Measurements from ENCODE around the gene ZNF778.

Gene ZNF778

DNA sequence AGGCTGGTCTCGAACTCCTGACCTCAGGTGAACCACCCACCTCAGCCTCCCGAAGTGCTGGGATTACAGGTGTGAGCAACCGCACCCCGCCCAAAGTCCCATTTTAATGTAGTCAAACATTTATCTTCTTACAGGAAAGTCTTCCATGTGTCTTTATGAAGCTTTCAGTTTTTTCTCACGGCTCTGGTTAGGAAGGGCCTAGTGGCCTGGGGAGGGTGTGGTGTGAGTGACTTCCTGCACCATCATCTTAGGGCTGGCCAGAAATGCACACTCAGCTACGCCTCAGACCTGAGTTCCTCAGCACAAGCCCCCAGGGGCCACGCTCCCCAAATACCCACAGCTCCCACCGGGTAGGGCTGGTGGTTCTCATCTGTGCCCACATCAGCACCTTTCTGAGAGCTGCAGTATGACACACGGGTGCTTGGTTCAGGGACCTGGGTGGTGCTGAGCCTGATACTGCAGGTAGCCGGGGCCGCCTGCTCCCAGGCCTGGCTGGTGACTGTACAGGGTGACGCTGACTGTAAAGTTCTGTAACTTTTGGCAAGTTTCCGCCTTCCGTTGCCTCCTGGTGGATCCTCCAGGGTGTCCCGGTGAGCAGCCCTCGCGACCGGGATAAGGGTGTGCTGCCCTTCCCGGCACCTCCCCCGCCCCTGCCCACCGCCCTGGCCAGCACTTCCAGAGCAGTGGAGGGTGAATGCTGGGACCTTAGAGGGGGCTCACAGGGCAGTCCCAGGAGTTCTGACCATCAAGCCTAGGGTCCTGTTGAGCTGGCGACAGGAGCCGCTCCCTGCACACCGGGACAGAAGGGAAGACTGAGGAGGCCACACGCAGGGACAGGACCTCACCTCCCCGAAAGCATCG is 52.5 kb downstream of the ZNF778 start:
- intact Hi-C loops (cut with DNase I): no loop called here
- peak in 3 of 10 donors; percentile 21 to 61 (median 49) for DNase-seq

DNA sequence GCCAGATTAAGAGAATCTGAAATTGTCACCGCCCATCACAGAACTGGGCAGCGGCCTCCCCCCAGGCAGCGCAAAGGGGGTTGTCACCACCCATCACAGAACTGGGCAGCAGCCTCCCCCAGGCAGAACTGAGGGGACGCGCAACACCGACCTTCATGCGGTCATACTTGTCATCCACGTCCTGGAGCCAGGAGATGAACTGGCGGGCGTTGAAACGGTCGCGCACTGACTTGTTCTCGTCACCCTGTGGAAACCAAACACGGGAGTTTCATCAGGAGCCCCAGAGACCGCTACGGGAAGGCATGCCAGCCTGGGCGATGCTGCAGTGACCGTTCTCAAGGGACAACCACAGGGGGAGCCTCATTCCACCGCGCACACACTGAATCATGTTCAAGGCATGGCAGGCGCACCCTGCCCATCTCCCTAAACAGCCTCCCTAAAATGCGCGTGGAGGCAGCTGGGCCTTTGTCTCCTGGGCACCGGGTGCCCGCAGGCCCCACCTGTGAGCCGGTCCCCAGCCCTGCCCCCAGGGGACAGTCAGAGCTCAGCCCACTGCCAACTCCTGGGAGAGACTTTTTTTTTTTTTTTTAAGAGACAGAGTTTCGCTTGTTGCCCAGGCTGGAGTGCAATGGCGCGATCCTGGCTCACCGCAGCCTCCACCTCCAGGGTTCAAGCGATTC is 53.3 kb downstream of the ZNF778 start:
- intact Hi-C loops (cut with DNase I): no loop called here
- peak in 3 of 10 donors; percentile 12 to 70 (median 66) for DNase-seq

DNA sequence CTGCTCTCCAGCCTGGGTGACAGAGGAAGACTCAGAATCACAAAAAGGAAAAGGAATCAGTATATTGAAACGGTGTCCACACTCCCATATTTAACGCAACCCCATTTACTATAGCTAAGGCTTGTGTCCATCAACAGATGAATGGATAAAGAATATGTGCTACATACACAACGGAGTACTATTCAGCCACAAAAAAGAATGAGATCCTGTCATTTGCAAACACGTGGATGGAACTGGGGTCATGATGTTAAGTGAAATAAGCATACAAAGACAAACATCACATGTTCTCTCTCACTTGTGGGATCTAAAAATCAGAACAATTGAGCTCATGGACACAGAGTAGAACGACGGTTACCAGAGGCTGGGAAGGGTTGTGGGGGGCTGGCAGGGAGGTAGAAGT is 55.1 kb downstream of the ZNF778 start:
- DNase-seq: no peak
- intact Hi-C loops (cut with DNase I): no loop called here

DNA sequence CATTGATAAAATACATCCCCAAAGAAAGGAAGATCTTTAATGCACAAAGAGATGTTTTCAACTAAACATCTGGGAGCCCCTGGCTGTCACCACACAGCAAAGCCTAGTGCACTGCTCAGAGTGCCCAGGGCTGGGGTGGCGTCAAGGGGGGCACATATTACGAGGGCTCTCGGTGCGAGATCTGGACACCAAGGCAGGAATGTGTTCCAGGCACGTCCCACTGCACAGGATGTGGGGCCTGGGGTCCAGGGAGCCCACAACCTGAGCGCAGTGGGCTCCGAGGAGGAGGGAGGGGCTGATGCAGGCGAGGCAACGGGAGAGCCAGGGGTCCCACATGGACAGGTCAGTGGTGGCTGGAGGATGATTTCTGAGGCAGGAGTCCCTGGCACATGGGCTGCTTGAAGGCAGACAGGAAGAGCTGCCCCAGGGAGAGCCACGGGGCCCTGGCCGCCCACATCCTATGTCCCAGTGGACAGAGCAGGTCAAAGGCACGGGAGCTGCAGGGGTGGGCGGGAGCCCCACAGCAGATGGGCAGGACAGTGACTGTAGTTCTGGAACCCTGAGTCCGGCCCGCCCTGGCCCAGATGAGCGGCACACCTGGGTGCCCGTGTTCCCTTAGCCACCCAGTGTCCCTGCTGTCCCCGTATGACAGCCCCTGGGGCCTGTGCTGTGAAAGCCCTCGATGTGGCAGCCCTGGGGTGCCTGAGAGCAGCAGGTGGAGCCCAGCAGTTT is 56.4 kb downstream of the ZNF778 start:
- DNase-seq: peak in 1 of 10 donors; percentile 62

DNA sequence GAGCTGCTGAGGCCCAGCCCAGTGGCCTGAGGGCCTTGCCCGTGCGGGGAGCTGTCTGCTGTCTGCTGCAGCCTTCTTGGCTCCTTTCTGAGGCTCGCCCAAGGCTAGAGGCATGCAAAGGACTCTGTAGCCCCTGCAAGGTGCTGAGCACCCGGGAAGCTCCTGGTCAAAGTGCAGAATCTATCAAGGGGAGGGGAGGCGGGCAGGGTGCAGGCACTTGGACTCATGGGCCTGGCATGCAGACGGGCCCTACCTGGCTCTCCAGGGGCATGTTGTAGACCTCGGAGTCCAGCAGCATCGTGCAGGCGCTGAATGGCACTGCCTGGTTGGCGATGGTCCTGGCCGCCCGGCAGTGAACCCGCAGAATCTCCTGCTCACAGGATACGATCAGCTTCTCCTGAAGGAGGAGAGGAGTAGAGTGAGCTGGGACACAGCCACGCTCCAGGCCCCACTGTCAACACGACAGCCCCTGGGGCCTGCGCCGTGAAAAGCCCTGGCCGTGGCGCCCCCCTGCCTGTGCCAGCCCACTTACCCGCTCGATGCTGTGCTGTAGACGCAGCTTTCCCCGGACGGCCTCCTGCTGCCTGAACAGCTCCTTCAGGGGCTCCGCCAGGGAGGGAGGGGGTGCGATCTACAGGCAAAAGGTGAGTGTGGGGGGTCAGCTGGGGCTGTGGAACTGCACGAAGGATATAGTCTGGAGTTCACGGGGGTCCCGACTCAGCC is 57.2 kb downstream of the ZNF778 start:
- intact Hi-C loops (cut with DNase I): no loop called here
- DNase-seq: peak in 2 of 10 donors; percentile 9 to 76

More for the DNA sequence above, 56.4 kb downstream of the ZNF778 start:
- intact Hi-C loops (cut with DNase I): no loop called here

DNA sequence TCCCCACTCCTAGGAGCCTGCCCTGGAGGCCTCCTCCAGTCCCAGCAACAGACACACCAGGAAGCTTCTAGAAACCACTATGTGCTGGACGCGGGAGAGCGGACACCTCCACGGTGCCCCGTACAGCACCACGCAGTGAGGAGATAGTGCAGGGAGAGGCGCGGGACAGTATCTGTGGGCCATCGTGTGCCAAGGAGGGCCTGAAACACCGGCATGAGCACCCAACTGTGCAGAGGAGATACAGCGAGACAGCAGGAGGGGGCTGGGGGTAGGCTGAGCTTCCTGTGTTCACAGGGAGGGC is 57.7 kb downstream of the ZNF778 start:
- peak in 1 of 10 donors; percentile 67 for DNase-seq
- intact Hi-C loops (cut with DNase I): no loop called here

DNA sequence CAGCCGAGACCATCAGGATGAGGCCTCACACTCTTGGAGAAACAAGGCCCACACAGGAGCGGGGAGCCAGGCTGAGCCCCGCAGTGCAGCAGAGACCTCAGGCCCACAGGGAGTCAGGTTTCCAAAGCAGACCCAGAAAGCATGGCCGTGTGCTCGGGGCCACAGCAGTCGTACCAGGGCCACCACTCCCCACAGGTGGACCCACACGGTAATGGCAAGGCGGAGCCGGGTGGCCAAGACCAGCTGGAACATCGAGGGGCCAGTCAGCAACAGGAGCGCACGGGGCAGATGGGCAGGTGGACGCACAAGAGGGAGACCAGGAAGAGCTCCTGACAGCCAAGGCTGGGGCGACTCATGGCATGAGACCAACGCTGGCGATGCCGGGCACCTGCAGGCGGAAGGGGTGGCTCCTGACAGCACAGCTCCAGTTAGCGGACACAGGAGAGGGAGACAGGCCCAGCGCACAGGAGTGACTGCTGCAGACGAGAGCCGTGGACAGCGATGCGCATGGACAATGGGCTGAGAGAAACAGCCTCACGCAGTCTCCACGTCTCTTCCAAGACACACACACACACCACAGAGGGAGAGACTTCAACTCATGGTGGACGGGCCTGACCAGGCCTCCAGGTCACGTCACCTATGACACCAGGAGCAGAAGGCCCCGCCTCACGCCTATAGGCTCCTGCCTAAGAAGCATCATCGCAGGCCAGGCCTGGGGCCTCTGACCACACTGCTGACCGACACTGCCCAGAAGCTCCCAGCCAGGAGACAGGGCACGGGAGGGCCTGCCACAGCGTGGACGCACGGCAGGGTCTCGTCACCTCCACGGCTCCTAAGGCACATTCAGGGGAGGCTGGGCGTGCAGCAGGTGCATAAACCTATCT is 58.6 kb downstream of the ZNF778 start:
- intact Hi-C loops (cut with DNase I): no loop called here
- peak in 1 of 10 donors; percentile 76 for DNase-seq

DNA sequence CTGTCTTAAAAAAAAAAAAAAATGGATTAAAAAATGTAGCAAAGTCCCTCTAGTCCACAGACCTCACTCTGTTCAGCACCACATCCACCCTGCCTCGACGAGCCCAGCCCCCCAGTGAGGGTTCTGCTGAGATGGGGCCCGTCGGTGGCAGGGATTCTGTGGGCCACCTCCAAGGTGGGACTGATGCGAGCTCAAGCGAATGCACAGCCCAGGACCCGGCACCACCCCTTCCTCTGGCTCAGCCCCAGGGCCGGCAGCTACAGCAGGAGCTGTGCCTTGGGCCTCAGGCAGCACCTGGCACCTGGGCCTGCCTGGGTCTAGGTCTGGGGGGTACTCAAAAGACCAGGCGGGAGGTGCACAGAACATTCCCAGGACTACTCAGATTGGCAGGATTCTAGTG is 59.5 kb downstream of the ZNF778 start:
- peak in 1 of 10 donors; percentile 75 for DNase-seq
- intact Hi-C loops (cut with DNase I): no loop called here

DNA sequence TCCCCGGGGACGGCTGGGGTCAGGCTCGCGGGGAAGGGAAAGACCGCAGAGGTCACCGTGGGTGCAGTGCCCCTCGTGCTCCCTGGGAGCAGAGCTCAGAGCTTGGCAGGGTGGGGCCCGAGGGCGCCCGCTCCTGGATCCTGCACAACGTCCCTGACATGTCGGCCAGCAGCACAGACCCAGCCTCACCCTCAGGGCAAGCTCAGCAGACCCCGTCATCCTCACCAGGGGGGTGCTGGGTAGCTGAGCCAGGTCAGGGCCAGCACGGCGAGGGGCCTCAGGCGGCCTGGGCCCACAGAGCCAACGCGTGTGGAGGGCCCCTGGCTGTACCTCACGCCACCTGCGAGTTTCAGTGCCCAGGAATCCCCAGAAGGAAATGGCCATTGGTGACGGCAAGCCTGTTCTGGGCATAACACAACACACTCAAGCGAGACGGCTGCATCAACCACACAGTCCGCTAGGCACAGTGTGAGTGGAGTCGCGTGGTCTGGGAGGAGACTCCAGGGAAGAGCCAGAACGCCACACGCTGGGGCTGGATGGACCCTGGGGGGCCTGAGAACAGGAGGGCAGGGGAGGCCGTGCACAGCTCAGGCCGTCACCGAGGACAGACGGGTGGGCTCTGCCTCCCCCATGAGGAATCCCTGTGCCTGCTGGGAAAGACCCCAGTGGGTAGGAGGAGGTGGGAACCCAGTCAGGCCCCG is 60.3 kb downstream of the ZNF778 start:
- intact Hi-C loops (cut with DNase I): no loop called here
- DNase-seq: peak in 1 of 10 donors; percentile 61

DNA sequence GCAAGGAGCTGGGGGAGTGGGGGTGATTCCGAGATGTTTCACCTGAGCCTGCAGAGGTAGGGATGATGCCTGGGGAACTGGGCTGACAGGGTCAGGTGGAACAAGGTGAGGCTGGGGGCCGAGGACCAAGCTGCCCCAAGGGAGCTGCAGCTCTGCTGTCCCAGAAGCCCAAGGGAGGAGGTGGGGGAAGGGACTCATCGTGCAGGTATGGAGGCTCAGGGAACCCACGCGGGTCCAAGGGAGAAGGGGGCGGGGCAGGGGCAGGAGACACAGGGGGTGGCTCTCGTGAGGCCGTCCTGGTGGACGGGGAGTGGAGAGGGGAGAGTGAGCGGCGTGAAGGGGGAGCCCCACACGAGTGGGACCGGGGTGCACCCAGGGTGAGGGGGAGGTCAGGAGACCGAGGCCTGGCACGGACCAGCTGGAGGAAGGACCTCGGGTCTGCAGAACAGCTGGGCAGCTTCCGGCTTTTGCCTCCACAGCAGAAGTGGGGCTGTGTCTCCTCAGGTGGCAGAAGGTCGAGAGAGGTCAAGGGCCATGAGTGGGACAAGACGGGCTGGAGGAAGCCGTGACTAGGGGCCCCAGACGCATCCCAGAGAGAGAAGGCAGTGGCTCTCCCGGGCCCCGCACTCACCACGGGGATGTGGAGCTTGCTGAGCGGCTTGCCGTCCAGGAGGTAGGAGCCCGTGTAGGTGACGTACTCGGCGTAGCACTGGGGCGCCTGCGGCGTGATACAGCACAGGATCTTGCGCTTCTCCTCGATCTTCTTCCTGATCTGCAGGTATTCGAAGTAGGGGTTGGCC is 61.1 kb downstream of the ZNF778 start:
- DNase-seq: no peak
- intact Hi-C loops (cut with DNase I): no loop called here

DNA sequence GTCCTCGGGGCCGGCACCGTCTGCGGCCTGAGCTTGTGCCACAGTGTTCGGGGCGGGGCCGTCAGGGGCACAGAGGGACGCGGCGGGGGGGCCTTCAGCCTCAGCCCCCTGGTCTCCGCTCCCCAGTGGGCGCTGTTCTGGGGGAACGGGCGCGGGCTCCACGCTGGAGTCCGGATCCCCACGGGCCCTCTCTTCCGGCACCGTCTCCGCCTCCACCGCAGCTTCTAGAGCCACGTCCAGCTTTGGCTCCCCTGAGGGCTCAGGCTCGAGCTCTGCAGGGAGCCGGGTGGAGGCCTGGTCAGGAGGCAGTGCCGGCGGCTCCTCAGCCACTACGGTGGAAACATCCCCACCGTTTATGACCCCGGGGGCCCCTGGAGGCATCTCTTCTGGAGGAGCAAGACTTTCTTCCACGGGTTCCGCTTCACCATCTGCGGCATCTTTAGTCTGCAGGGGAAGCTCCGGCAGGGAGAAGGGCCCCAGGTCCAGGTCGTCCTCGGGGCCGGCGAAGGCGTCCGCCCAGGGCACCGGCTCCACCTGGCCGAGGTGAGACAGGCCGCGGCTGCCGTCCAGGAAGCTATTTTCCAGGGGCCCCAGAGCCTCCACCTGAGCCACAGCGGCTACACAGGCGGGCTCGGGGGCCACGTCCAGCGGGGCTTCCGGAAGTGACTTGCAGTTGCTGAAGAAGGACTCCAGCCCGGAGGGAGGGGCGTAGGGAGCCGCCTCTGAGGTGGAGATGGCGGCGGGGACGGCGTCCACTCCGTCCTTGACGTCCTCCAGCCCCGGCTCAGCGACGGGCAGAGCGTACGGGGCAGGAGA is 62.4 kb downstream of the ZNF778 start:
- intact Hi-C loops (cut with DNase I): no loop called here
- DNase-seq: no peak

DNA sequence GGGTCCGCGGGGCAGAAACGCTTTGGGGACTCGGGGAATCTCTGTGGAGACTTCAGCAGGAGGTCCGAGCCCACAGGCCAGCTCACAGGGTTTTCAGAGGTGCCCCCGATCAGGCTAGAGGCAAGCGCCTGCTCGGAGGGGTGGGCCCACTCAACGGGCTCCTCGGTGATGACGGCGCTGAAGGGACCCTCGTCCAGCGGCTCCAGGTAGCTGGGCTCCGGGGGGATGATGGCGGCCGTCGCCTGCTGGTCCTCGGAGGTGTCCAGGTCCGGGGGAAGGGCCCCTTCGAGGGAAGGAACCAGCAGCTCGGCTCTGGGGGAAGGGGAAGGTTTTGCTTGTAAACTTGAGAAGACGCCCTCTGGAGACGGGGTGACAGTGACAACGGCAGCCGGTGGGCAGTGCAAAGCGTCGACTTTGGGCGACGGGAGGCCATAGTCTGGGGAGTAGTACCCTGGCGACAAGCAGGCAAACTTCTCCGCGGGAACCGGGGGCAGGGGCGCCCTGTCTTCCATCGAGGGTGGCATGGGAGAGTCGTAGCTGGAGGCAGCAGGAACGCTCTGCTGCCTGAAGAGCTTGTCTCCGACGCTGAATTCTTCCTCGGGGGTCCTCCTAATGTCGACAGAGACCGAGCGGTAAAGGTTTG is 63.2 kb downstream of the ZNF778 start:
- no peak for DNase-seq
- intact Hi-C loops (cut with DNase I): no loop called here

DNA sequence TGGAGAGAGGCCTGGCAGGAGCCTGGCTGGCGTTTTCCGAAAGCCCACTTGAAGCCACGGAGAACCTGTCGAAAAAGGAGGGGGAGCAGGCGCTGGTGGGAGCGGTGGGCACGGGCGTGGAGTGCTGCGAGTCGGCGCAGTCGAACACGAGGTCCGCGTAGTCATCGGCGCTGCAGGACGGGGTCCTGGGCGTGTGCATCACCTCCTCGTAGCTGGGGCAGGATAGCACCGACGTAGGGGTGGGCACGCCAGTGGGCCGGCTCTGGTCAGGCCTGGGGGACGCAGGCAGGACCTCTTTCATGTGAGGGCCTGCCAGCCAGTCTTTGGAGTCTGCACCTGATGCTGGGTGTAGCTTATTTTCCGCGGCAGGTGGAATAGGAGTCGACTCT is 63.7 kb downstream of the ZNF778 start:
- intact Hi-C loops (cut with DNase I): no loop called here
- no peak for DNase-seq

DNA sequence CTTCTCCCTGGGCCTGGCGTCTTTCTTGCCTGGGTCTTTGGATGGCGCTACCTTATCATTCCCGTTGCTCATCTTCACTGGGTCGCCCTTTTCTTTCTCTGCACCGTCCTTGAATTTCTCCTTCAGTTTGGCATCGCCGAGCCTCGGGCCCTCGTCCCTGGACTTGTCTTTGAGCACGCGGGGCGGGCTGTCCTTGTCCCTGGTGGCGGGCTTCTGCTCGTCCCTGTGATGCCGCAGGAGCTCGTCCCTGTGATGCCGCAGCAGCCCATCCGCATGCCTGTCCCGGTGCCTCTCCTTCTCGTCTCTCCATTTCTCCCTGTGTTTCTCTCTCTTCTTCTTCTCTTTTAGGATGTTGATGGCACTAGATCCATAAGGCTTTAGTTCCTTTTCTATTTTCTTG is 64.3 kb downstream of the ZNF778 start:
- intact Hi-C loops (cut with DNase I): no loop called here
- no peak for DNase-seq

DNA sequence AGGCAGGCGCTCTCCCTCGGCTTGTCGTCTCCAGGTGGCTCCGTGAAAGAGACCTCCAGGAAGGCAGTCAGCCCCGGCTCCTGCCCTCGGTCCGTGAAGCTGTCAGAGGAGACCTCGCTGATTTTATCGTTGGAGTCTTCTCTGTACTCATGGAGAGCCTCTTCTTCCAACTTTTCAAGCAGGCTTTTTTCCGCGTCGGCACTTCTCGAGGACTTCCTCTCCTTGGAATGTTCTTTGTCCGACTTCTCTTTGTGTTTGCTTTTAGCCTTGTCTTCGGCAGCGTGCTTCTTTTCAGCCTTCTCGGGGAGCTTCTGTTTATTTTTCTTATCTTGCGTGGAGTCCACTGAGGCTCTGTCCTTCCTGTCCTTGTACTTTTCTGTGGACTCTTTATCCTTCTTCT is 65.0 kb downstream of the ZNF778 start:
- DNase-seq: no peak

DNA sequence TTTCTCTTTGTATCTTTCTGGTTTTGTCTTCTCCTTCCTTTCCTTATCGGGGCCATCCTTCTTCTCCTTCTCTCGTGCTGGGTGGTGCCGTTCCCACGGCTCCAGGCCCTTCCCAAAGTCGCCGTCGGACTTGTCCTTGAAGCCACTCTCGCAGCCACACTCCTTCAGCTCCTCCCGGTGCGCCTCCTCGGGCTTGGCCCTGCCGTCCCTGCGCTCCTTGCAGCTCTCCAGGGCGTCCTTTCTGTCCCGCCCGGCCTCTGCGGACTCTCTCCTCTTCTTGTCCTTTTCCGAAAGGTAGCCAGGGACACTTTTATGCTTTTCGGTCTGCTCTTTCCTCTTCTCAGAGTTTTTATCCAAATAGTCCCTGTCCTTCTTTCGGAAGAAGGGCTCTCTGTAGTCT is 65.9 kb downstream of the ZNF778 start:
- intact Hi-C loops (cut with DNase I): no loop called here
- no peak for DNase-seq

More for the DNA sequence above, 65.0 kb downstream of the ZNF778 start:
- intact Hi-C loops (cut with DNase I): no loop called here

DNA sequence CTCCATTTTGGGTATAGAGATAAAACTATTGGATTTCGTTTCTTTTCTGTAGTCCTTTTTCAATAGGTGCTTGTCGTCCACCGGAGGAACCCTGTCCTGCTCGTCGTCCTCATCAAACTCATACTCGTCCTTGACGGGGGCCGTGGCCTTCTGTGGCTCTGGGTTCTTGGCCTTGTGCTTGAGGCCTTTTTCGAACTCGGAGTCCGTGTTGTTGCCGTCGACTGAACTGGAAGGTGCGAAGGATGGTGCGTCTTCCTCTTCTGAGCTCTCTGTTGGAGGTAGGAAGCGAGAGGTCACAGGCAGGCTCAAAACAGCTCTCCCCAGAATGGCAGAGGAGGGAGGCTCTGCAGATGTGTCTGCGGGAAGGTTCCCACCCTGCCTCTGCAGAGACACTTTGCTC is 67.9 kb downstream of the ZNF778 start:
- no peak for DNase-seq
- intact Hi-C loops (cut with DNase I): no loop called here

Data from posterior cingulate gyrus (tissue), 11 donors.